Osteocyte (in vitro differentiated cells): Measurements from ENCODE around the gene KLHL25. TPM values are rescaled to one million over a fixed set of nuclear protein-coding genes. Genes with fewer than 3 reads are reported as not detected.

Source experiments
- DNase-seq: peaks from one replicate; pipeline ENCODE4 v3.0.0; 2021; ENCODE audit warnings: mixed read lengths; ENCODE audit not compliant: unreplicated experiment; ENCODE audit errors: extremely low spot score
- H3K27ac Mint-ChIP-seq: one replicate; pipeline ENCODE4 v1.8.0; 2021; ENCODE audit warnings: mild to moderate bottlenecking, mixed read lengths; ENCODE audit not compliant: unreplicated experiment
- H3K27me3 Mint-ChIP-seq: one replicate; pipeline ENCODE4 v1.8.0; 2021; ENCODE audit warnings: mixed read lengths; ENCODE audit not compliant: unreplicated experiment
- H3K36me3 Mint-ChIP-seq: one replicate; pipeline ENCODE4 v1.8.0; 2021; ENCODE audit warnings: mixed read lengths; ENCODE audit not compliant: unreplicated experiment
- H3K4me1 Mint-ChIP-seq: one replicate; pipeline ENCODE4 v1.8.0; 2021; ENCODE audit warnings: mixed read lengths; ENCODE audit not compliant: unreplicated experiment
- H3K4me3 Mint-ChIP-seq: one replicate; pipeline ENCODE4 v1.8.0; 2021; ENCODE audit warnings: mild to moderate bottlenecking, moderate library complexity, mixed read lengths; ENCODE audit not compliant: unreplicated experiment
- H3K9me3 Mint-ChIP-seq: one replicate; pipeline ENCODE4 v1.8.0; 2021; ENCODE audit warnings: mixed read lengths; ENCODE audit not compliant: unreplicated experiment
- CTCF ChIP-seq: fragments of 200-600 bp; sonication (generic); IDR thresholded peaks from 2 replicates; pipeline ENCODE4 v1.5.0; 2021; ENCODE audit warnings: antibody characterized with exemption, mild to moderate bottlenecking, moderate library complexity
- total RNA-seq: library from RNA; stranded (reverse); gene quantifications from 2 replicates; pipeline ENCODE4 v1.2.1, GENCODE V29; 2021

The KLHL25 gene
- total RNA-seq, 1 donor from 2014 or later: 3.6 TPM

DNA sequence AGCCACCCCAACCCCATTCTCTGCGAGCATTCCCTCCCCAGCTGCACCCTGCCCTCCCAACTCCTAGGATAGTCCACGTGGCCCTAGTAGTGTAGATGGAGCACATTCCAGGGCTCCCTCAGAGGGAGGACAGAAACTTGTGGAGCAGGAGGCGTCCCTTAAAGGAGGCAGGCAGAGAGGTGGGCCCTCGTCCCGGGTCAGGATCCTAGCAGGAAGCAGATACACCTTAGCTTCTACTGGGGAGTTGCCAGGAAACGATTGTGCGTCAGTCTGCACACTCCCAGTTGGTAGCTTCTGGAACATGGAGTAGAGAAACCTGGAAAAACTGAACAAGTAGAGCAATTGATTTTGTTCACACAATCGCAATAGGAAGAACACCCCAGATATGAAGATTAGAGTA is 43.9 kb upstream of the KLHL25 start:
- TF ChIP-seq CTCF: no peak
- Mint-ChIP-seq H3K4me1 (peaks cover 3% of the 10 kb centered on the region), H3K4me3 (no peak overlapping the region), H3K27ac (no peak overlapping the region), H3K9me3 (no peaks in the 10 kb centered on the region), H3K36me3 (no peaks in the 10 kb centered on the region), H3K27me3 (peaks cover 6% of the 10 kb centered on the region)
- DNase-seq: no peak

DNA sequence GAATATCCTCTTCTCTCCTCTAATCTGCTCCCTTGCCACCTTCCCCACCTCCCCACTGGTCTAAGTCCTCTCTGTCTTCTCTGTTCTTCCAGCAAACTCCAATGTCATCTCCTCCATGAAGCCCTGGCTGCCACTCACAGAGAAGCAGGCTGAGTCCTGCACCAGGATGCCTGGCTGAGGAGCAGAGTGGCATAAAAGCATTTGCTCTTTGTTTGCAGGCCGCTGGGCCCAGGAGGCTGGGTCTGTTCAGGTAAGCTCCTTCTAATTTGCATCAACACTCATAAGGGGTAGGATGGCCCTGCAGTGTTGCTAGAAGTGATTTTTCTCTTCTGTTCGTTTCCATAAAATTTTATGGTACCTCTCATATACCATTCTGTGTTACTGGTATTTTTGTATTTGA is 43.2 kb upstream of the KLHL25 start:
- no peak for TF ChIP-seq CTCF
- H3K27ac Mint-ChIP-seq: no peak overlapping the region
- DNase-seq: no peak
- H3K4me3 Mint-ChIP-seq: no peak overlapping the region
- peaks cover 3% of the 10 kb centered on the region for H3K4me1 Mint-ChIP-seq
- H3K36me3 Mint-ChIP-seq: no peaks in the 10 kb centered on the region
- H3K9me3 Mint-ChIP-seq: no peaks in the 10 kb centered on the region
- peaks cover 4% of the 10 kb centered on the region for H3K27me3 Mint-ChIP-seq

- Mint-ChIP-seq H3K36me3 (no peaks in the 10 kb centered on the region), H3K9me3 (no peaks in the 10 kb centered on the region), H3K27ac (no peak overlapping the region), H3K4me3 (no peak overlapping the region), H3K4me1 (peaks cover 3% of the 10 kb centered on the region), H3K27me3 (peaks cover 4% of the 10 kb centered on the region)
- TF ChIP-seq CTCF: no peak
- DNase-seq: no peak
These were observed 42.3 kb upstream of the KLHL25 start for GRCh38 chr15:85837011-85837433.

DNA sequence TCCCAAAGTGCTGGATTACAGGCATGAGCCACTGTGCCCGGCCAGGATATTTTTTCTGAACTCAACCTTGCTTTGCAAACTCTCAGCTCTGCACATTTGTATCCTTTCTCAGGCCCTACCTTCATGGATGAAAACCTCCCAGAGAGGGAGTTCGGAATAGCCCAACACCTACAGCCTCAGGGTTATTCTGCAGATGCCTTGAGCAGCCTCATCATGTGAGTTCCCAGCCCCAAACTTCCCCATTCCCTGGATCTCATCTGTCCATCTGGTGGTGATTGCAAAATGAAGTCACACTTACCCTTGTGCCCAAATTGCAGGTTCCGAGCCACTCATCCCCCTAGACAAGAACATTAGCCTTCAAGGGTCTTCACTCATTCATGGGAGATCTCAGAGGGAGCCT is 39.9 kb upstream of the KLHL25 start:
- Mint-ChIP-seq H3K4me3 (no peak overlapping the region), H3K9me3 (no peaks in the 10 kb centered on the region), H3K27ac (no peak overlapping the region), H3K27me3 (peaks cover 4% of the 10 kb centered on the region), H3K36me3 (no peaks in the 10 kb centered on the region), H3K4me1 (no peaks in the 10 kb centered on the region)
- no peak for DNase-seq
- no peak for TF ChIP-seq CTCF

DNA sequence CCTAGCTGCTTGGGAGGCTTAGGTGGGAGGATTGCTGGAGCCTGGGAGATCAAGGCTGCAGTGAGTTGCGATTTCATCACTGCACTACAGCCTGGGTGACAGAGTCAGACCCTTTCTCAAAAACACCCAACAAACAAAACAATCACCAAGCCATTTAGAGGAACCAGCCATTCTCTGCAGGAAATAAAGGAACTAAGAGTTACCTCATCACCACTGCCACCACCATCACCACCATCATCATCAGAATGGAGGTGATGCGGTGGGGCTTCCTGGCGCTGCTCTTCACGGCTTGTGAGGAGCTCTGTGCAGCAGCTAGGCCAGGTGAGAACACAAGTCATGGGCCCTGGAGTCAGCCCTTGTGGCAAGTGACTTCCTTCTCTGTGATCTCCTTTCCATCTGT is 37.7 kb upstream of the KLHL25 start:
- H3K36me3 Mint-ChIP-seq: no peaks in the 10 kb centered on the region

More for the DNA sequence above, 37.7 kb upstream of the KLHL25 start:
- H3K4me1 Mint-ChIP-seq: no peaks in the 10 kb centered on the region
- no peak for TF ChIP-seq CTCF
- H3K9me3 Mint-ChIP-seq: no peaks in the 10 kb centered on the region
- H3K4me3 Mint-ChIP-seq: no peak overlapping the region
- peaks cover 4% of the 10 kb centered on the region for H3K27me3 Mint-ChIP-seq
- no peak for DNase-seq
- H3K27ac Mint-ChIP-seq: no peak overlapping the region
